Stimulated activated CD4-positive, alpha-beta T cell treated with anti-CD3 and anti-CD28 coated beads, Interleukin-1b, Interleukin-23, amount 100 ng/mL, for 24 hours (primary cell): ENCODE results near the gene GPR146.
"Not testable (repeated sequence)": the region's sequence is repeated elsewhere in the genome, so short reads cannot be mapped to it uniquely, and the experiment has no call there.

Experiments
- DNase-seq, 4 experiments: peaks; one replicate each; pipeline ENCODE4 v3.0.0-alpha.2; 2020; ENCODE audit warnings: low read depth in 4 of 4, low spot score in 1 of 4

The GPR146 gene

GRCh38 chr7:1044189-1045068 is at the start of gene GPR146:
TSS of gene GPR146 (plus strand) at chr7:1044546. CDS start at chr7:1057516, 12,970 bp downstream.
- DNase-seq: peak; percentile 83 to 95 (median 88)

DNA sequence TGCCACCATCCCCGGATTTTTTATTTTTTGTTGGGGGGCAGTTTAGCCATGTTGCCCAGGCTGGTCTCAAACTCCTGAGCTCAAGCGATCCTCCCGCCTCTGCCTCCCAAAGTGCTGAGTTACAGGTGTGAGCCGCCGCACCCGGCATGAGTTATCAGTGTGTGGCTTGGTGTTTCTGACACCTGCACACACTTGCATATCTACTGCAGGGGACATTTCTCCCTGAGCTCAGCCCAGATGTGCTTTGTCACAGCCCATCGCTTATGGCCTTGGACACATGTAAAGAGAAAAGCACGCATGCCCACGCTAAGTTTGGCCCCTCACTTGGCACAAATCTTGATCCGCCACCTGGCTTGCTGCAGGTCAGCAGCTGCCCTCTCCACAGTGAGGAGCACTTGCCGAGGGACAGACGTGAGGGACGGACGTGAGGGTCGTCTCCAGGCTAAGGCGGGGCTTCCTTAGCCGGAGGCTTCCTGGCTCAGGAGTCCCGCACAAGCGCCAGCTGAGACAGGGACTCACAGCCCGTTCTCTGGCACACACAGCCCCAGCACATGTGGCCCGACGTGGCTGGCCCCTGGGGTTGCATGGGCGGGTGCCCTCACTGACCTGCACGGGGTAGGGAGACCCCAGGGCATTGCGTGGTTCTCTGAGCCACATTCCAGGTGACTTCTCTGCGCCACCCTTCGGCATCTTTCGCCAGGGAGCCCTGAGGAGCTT is 49.6 kb upstream of the GPR146 start:
- DNase-seq: no peak

- DNase-seq: no peak
These were observed 48.8 kb upstream of the GPR146 start for GRCh38 chr7:995571-995970.

GRCh38 chr7:996079-996872 is 48.1 kb upstream of the GPR146 start:
- no peak for DNase-seq

DNA sequence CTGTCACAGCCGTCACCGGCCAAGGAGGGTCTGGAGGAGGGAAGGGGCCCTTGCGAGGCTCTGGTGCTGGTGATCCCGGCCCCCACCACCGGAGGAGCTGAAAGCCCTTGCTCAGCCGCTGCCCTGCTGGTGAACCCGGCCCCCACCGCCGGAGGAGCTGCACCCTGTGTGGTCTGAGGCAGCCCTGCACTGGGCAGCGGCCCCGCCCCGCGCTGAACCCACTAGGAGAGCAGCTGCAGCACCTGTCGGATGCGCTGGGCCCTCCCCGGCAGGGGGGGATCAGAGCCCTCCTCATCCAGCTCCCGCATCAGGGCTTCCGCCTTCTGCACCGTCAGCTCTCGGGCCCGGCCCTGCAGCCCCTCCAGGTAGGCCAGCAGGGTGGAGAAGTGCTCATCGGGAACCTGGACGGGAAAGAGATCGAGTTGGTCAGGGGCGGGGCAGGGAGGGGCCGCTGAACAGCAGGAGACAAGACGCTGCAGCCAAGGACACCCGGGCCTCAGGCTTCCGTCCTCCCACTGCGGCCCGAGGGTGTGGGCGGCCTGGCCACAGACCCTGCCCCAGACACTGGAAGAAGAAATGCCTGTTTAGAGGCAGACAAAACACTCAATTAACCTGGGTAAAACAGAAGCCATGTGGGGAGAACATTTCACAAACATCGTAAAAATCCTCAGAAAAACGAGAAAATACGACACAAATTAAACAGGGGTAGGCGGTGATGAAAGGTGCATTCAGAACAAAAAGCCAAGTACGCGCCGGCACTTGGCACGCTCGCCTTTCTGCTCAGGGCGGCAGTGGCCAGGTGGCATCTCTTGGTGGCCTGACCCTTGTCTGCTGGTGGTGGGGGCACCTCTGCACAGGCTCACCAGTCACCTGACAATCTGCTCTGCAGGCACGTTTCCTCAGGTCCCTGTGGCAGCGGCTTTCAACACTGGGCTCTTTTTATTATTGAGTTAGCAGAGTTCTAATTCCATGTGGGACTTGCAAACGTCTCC is 46.6 kb upstream of the GPR146 start:
- no peak for DNase-seq

GRCh38 chr7:999149-999879 is 45.0 kb upstream of the GPR146 start:
- no peak for DNase-seq

- DNase-seq: no peak
These were observed 44.1 kb upstream of the GPR146 start for GRCh38 chr7:999941-1000935.

DNA sequence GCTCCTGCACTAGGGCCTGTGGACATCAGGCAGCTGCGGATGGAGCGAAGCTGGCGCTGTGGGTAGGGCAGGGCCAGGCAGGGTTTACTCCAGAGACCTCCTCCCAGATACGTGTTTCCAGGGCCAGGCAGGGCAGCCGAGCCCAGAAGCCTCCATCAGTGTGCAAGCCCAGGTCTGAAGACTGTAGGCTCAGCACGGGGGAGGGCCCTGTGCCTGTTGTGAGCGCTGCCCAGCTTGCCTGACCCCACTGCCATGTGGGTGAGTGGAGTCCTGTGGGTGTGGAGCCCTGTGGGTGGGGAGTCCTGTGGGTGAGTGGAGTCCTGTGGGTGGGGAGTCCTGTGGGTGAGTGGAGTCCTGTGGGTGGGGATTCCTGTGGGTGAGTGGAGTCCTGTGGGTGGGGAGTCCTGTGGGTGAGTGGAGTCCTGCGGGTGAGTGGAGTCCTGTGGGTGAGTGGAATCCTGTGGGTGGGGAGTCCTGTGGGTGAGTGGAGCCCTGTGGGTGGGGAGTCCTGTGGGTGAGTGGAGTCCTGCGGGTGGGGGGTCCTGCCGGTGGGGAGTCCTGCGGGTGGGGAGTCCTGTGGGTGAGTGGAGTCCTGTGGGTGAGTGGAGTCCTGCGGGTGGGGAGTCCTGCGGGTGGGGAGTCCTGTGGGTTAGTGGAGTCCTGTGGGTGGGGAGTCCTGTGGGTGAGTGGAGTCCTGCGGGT is 43.1 kb upstream of the GPR146 start:
- not testable (repeated sequence) for DNase-seq

GRCh38 chr7:1002026-1002425 is 42.3 kb upstream of the GPR146 start:
- DNase-seq: not testable (repeated sequence)

GRCh38 chr7:1002445-1002844 is 41.9 kb upstream of the GPR146 start:
- not testable (repeated sequence) for DNase-seq

DNA sequence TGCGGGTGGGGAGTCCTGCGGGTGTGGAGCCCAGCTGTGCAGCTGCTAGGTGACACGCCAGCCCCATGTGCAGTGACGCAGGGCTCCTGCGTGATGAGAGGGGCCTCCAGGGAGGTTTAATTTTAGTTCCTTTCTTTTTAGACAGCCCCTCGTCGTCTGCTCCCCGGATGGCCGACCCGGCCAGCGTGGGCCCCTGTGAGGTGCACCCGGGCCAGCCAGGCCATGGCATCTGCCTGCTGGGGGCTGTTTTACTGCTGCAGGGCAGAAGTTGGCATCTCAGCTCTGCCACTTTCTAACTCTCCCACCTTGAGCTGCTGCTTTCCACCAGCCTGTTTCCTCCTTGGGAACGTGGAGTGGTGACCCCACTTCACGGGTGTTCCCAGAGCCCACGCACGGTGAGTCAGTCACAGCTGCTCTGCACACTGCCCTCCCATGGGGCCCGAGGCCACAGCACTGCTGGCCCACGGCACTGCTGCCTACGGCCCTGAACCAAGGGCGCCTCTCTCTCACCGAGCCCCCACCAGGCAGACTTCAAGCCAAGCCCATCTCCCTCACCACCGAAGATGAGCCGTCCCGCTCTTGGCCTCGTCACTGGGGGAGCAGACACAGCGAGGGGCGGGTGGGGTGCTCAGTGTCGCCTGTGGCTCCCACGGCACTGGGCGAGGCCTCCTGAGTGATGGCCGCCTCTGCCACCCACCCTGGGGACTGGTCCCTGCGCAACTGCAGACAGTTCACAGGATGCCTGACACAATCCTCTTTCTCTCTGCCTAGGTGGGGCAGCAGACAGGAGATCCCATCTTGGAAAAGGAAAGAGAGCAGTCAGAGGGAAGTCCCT is 40.1 kb upstream of the GPR146 start:
- no peak for DNase-seq

GRCh38 chr7:1005303-1005702 is 39.0 kb upstream of the GPR146 start:
- no peak for DNase-seq

DNA sequence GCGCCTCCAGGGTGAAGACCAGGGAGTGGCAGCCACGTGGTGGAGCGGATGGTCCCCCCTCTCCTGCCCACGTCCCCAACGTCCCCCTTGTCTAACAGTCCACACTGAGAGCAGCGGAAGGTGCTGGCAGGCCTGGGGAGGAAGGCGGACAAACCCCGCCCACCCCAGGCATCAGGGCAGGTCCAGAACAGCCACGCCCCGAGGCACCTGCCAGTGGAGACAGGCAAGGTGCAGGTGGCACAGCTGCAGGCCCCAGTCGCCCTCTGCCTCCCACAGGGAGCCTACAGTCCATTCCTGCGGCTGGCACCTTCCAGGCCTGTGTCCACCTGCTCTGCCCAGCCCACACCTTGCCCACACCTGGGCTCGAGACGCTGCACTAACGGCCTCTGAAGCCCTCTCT is 36.4 kb upstream of the GPR146 start:
- DNase-seq: no peak

DNA sequence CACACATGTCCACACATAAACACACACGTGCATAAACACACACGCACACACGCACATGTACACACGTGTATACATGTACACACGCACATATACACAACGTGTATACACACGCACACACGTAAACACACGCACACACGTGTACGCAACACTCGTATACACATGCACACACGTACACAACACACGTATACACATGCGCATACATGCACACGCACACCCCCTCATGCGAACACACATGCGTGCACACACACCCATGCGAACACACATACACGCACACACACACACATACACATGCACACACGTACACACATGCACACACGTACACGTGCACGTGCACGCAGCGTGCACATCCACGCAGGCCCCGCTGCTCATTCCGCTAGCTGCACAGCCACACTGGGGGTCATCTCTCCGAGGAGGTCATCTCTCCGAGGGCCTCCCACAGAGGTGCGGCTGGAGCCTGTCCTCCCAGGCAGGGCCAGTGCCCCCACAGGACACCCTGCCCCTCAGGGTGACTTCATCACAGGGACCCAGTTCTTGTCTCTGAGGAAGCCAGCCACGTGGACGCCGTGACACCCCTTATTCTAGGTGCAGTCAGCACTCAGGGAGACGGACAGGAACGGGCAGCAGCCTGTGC is 35.5 kb upstream of the GPR146 start:
- DNase-seq: no peak

- no peak for DNase-seq
These were observed 34.6 kb upstream of the GPR146 start for GRCh38 chr7:1009747-1010146.

DNA sequence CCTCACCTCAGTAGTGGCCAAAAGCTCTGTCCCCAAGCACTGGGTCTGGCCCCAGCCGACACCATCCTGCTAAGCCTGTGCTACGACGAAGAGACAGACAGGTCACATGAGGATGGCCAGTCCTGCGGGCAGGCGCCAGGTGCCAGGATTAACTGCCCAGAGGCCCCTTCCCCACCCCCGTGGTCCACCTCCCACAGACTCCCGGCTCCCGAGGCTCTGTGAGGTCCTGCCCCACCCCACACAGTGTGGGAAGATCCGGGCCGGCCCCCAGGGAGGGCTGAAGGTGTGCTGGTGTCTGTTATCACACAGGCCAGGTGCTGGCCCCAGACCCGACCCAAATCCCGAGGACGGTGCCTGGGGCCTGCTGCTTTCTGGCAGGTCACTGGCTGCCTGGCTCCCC is 34.1 kb upstream of the GPR146 start:
- no peak for DNase-seq
